HEK293 (cell line): ENCODE results near the gene PIANP.

Experiments
- CTCF ChIP-seq: fragments of 450-650 bp; formaldehyde crosslinking; IDR thresholded peaks from 2 replicates; pipeline ENCODE4 v1.5.1; 2016; ENCODE audit warnings: missing biosample characterization, missing genetic modification characterization
- KLF9 ChIP-seq: fragments of 450-650 bp; formaldehyde crosslinking; IDR thresholded peaks from 2 replicates; pipeline ENCODE4 v1.5.1; 2016; ENCODE audit warnings: missing biosample characterization, missing genetic modification characterization, low read depth
- REST ChIP-seq: fragments of 450-650 bp; formaldehyde crosslinking; IDR thresholded peaks from 2 replicates; pipeline ENCODE4 v1.5.1; 2016; ENCODE audit warnings: missing biosample characterization, missing genetic modification characterization
- TCF7L2 ChIP-seq: IDR thresholded peaks from 2 replicates; pipeline ENCODE4 v1.6.1; 2011; ENCODE audit warnings: low read depth, mild to moderate bottlenecking, inconsistent platforms, low read length, moderate library complexity, borderline replicate concordance
- ZNF175 ChIP-seq: fragments of 450-650 bp; formaldehyde crosslinking; IDR thresholded peaks from 2 replicates; pipeline ENCODE4 v1.5.1; 2016; ENCODE audit warnings: missing biosample characterization, missing genetic modification characterization
- ZNF560 ChIP-seq: fragments of 450-650 bp; formaldehyde crosslinking; IDR thresholded peaks from 2 replicates; pipeline ENCODE4 v1.5.1; 2017; ENCODE audit warnings: missing biosample characterization, missing genetic modification characterization, borderline replicate concordance
- ZNF610 ChIP-seq: fragments of 450-650 bp; formaldehyde crosslinking; IDR thresholded peaks from 2 replicates; pipeline ENCODE4 v1.5.1; 2016; ENCODE audit warnings: missing biosample characterization, missing genetic modification characterization, borderline replicate concordance
- ZNF629 ChIP-seq: fragments of 450-650 bp; formaldehyde crosslinking; IDR thresholded peaks from 2 replicates; pipeline ENCODE4 v1.5.1; 2017; ENCODE audit warnings: missing biosample characterization, missing genetic modification characterization
- ZNF645 ChIP-seq: fragments of 450-650 bp; formaldehyde crosslinking; IDR thresholded peaks from 2 replicates; pipeline ENCODE4; 2016; ENCODE audit warnings: missing biosample characterization, missing genetic modification characterization
- ZNF747 ChIP-seq: fragments of 450-650 bp; formaldehyde crosslinking; IDR thresholded peaks from 2 replicates; pipeline ENCODE4 v1.5.1; 2016; ENCODE audit warnings: missing biosample characterization, missing genetic modification characterization
- ZNF776 ChIP-seq: fragments of 450-650 bp; formaldehyde crosslinking; IDR thresholded peaks from 2 replicates; pipeline ENCODE4 v1.5.0; 2017; ENCODE audit warnings: missing biosample characterization, missing genetic modification characterization, borderline replicate concordance
- ZNF785 ChIP-seq: fragments of 450-650 bp; formaldehyde crosslinking; IDR thresholded peaks from 2 replicates; pipeline ENCODE4 v1.5.1; 2016; ENCODE audit warnings: missing biosample characterization, missing genetic modification characterization

- TF ChIP-seq CTCF (tag by site-specific recombination) (no peak), KLF9 (tag by site-specific recombination) (no peak), ZNF785 (tag by site-specific recombination) (no peak), ZNF610 (tag by site-specific recombination) (no peak), ZNF175 (tag by site-specific recombination) (no peak), ZNF629 (tag by site-specific recombination) (no peak), ZNF560 (tag by site-specific recombination) (no peak), ZNF747 (tag by site-specific recombination) (no peak), REST (tag by site-specific recombination) (no peak), ZNF776 (tag by site-specific recombination) (no peak), TCF7L2 (no peak), ZNF645 (tag by site-specific recombination) (no peak)
Observed at GRCh38 chr12:6724409-6724797, 23.8 kb upstream of the PIANP start.
